DMS153 (cell line): ENCODE results near the gene ADRA2C.

ENCODE experiments used
- DNase-seq: peaks from one replicate; lab custom pipeline; 2025; lab: John Stamatoyannopoulos, UW

ADRA2C gene

GRCh38 chr4:3760841-3761240 lies 5.3 kb upstream of the ADRA2C start:
- no peak for DNase-seq

GRCh38 chr4:3762264-3762663 lies 3.9 kb upstream of the ADRA2C start:
- DNase-seq = no peak

GRCh38 chr4:3762753-3763549 lies 3.2 kb upstream of the ADRA2C start:
- no peak for DNase-seq

- no peak for DNase-seq
Measured at GRCh38 chr4:3765271-3766035, 732 bp upstream of the ADRA2C start.

- DNase-seq = peak; percentile 25
Measured at GRCh38 chr4:3766785-3767569, 792 bp downstream of the ADRA2C start.

GRCh38 chr4:3767570-3768288 lies 1.5 kb downstream of the ADRA2C start:
- DNase-seq = peak; percentile 28

- no peak for DNase-seq
Measured at GRCh38 chr4:3768842-3769641, 2.9 kb downstream of the ADRA2C start.

GRCh38 chr4:3769642-3770184 lies 3.5 kb downstream of the ADRA2C start:
- no peak for DNase-seq

- no peak for DNase-seq
Measured at GRCh38 chr4:3770323-3771163, 4.4 kb downstream of the ADRA2C start.

GRCh38 chr4:3771164-3771809 lies 5.1 kb downstream of the ADRA2C start:
- DNase-seq = no peak

GRCh38 chr4:3771939-3772495 lies 5.8 kb downstream of the ADRA2C start:
- no peak for DNase-seq

- no peak for DNase-seq
Measured at GRCh38 chr4:3772632-3773031, 6.4 kb downstream of the ADRA2C start.

GRCh38 chr4:3773552-3774001 lies 7.4 kb downstream of the ADRA2C start:
- DNase-seq = no peak

GRCh38 chr4:3774253-3774883 lies 8.2 kb downstream of the ADRA2C start:
- no peak for DNase-seq

GRCh38 chr4:3775005-3775404 lies 8.8 kb downstream of the ADRA2C start:
- DNase-seq = no peak

GRCh38 chr4:3775576-3775975 lies 9.4 kb downstream of the ADRA2C start:
- DNase-seq = no peak

- no peak for DNase-seq
Measured at GRCh38 chr4:3776166-3777032, 10.2 kb downstream of the ADRA2C start.

GRCh38 chr4:3777033-3777390 lies 10.8 kb downstream of the ADRA2C start:
- no peak for DNase-seq
